Measurements from ENCODE around the gene PPM1A. TPM values are rescaled to one million over a fixed set of nuclear protein-coding genes. Genes with fewer than 3 reads are reported as not detected.

PPM1A gene
- 70.8 TPM for polyA plus RNA-seq (ENCODE audit: insufficient read length)

- peak; percentile 91 for DNase-seq (ENCODE audit: low read depth)
Measured at GRCh38 chr14:60248697-60249318, at the start of gene PPM1A. TSS of gene PPM1A (plus strand) at chr14:60249221. CDS start at chr14:60282704, 33,483 bp downstream.

- no peak for DNase-seq (ENCODE audit: low read depth)
Measured at GRCh38 chr14:60199321-60199720, 49.7 kb upstream of the PPM1A start.

GRCh38 chr14:60204104-60204842 is 44.7 kb upstream of the PPM1A start:
- DNase-seq (ENCODE audit: low read depth) = no peak

- DNase-seq (ENCODE audit: low read depth) = no peak
Measured at GRCh38 chr14:60204843-60205774, 43.9 kb upstream of the PPM1A start.

GRCh38 chr14:60206249-60206670 is 42.8 kb upstream of the PPM1A start:
- no peak for DNase-seq (ENCODE audit: low read depth)

GRCh38 chr14:60206837-60207533 is 42.0 kb upstream of the PPM1A start:
- no peak for DNase-seq (ENCODE audit: low read depth)

- no peak for DNase-seq (ENCODE audit: low read depth)
Measured at GRCh38 chr14:60210703-60211102, 38.3 kb upstream of the PPM1A start.

GRCh38 chr14:60211153-60211552 is 37.9 kb upstream of the PPM1A start:
- no peak for DNase-seq (ENCODE audit: low read depth)

- no peak for DNase-seq (ENCODE audit: low read depth)
Measured at GRCh38 chr14:60212503-60213371, 36.3 kb upstream of the PPM1A start.

- DNase-seq (ENCODE audit: low read depth) = no peak
Measured at GRCh38 chr14:60214003-60214402, 35.0 kb upstream of the PPM1A start.

GRCh38 chr14:60214415-60215126 is 34.5 kb upstream of the PPM1A start:
- no peak for DNase-seq (ENCODE audit: low read depth)

- DNase-seq (ENCODE audit: low read depth) = no peak
Measured at GRCh38 chr14:60215127-60215444, 33.9 kb upstream of the PPM1A start.

GRCh38 chr14:60215520-60216420 is 33.3 kb upstream of the PPM1A start:
- no peak for DNase-seq (ENCODE audit: low read depth)

- no peak for DNase-seq (ENCODE audit: low read depth)
Measured at GRCh38 chr14:60217713-60218112, 31.3 kb upstream of the PPM1A start.

GRCh38 chr14:60220084-60220483 is 28.9 kb upstream of the PPM1A start:
- DNase-seq (ENCODE audit: low read depth) = no peak

GRCh38 chr14:60220917-60221316 is 28.1 kb upstream of the PPM1A start:
- DNase-seq (ENCODE audit: low read depth) = no peak

GRCh38 chr14:60221457-60221856 is 27.6 kb upstream of the PPM1A start:
- no peak for DNase-seq (ENCODE audit: low read depth)

GRCh38 chr14:60222820-60223219 is 26.2 kb upstream of the PPM1A start:
- no peak for DNase-seq (ENCODE audit: low read depth)

GRCh38 chr14:60225265-60225664 is 23.8 kb upstream of the PPM1A start:
- DNase-seq (ENCODE audit: low read depth) = no peak

Data from forelimb muscle (tissue), 1 donor.